ENCODE data around the gene LYRM9. TPM values are rescaled to one million over a fixed set of nuclear protein-coding genes. Genes with fewer than 3 reads are reported as not detected.

The LYRM9 gene
- total and polyA plus RNA-seq, 2 experiments from 2014 or later, result 14.6 to 15.4 TPM

- no peak overlapping the region for H3K27ac ChIP-seq
- H3K9me3 ChIP-seq (ENCODE audit: low read depth), result no peaks in the 10 kb centered on the region
- H3K4me1 ChIP-seq (ENCODE audit: low read depth), result peaks cover 14% of the 10 kb centered on the region
- DNase-seq (ENCODE audit: low read depth in 1 of 2, low spot score in 1 of 2), result no peak
- H3K27me3 ChIP-seq, result no peaks in the 10 kb centered on the region
- TF ChIP-seq CTCF (IDR thresholded peaks at IDR 0.05; ENCODE audit: low read depth, low read length), result no peak
- H3K36me3 ChIP-seq, result no peaks in the 10 kb centered on the region
- H3K4me3 ChIP-seq, result no peak overlapping the region
Observed at GRCh38 chr17:27938241-27938640, 45.1 kb upstream of the LYRM9 start.

- Histone ChIP-seq H3K4me1 (ENCODE audit: low read depth) (peaks cover 14% of the 10 kb centered on the region), H3K36me3 (no peaks in the 10 kb centered on the region), H3K4me3 (no peak overlapping the region), H3K9me3 (ENCODE audit: low read depth) (no peaks in the 10 kb centered on the region), H3K27ac (no peak overlapping the region), H3K27me3 (no peaks in the 10 kb centered on the region)
- DNase-seq (ENCODE audit: low read depth in 1 of 2, low spot score in 1 of 2), result no peak
- no peak for TF ChIP-seq CTCF (IDR thresholded peaks at IDR 0.05; ENCODE audit: low read depth, low read length)
Observed at GRCh38 chr17:27937025-27937546, 43.9 kb upstream of the LYRM9 start.

DNA sequence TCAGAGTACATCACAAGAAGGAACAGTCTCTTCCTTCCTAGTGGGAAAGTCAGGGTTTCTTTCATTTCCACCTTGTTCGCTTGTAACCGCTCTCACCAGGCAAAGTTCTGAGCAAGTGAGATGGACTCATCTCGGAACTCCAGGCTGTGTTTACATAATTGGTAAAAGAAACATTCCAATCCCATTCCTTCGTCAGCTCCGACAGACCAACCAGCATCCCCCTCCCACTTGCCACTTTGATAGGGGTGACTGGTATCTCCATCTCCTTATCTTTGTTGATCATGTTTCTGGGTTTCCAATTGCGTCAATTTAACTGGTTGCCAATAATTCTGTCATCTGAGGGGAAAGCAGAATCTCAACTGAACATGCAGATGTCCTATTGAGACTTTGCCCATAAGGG is 36.8 kb upstream of the LYRM9 start:
- no peaks in the 10 kb centered on the region for H3K36me3 ChIP-seq
- H3K4me3 ChIP-seq, result no peak overlapping the region
- H3K9me3 ChIP-seq (ENCODE audit: low read depth), result no peaks in the 10 kb centered on the region
- H3K27ac ChIP-seq, result no peak overlapping the region
- peak in 1 of 2 donors; percentile 3 for DNase-seq (ENCODE audit: low read depth in 1 of 2, low spot score in 1 of 2)
- peaks cover 6% of the 10 kb centered on the region for H3K4me1 ChIP-seq (ENCODE audit: low read depth)
- H3K27me3 ChIP-seq, result no peaks in the 10 kb centered on the region
- TF ChIP-seq CTCF (IDR thresholded peaks at IDR 0.05; ENCODE audit: low read depth, low read length), result no peak

DNA sequence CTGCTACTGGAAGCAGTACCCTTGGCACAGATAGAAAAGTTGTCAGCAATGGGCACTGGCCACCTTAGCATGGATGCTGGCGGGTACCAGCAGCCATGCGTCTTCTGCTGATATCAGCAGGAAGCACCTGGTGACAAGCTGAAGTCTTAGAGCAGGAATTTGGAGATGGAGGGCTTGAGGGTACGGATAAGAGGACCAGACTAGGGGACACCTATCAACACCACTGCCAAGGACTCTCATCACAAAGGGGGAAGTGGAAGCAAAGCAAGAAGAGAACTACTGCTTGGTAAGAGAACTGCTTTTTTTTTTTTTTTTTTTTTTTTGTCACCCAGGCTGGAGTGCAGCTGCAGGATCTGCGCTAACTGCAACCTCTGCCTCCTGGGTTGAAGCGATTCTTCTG is 35.4 kb upstream of the LYRM9 start:
- Histone ChIP-seq H3K36me3 (no peaks in the 10 kb centered on the region), H3K4me3 (no peak overlapping the region), H3K4me1 (ENCODE audit: low read depth) (peaks cover 6% of the 10 kb centered on the region), H3K27ac (no peak overlapping the region), H3K27me3 (no peaks in the 10 kb centered on the region), H3K9me3 (ENCODE audit: low read depth) (no peaks in the 10 kb centered on the region)
- no peak for DNase-seq (ENCODE audit: low read depth in 1 of 2, low spot score in 1 of 2)
- TF ChIP-seq CTCF (IDR thresholded peaks at IDR 0.05; ENCODE audit: low read depth, low read length), result no peak

GRCh38 chr17:27927781-27928180 is 34.6 kb upstream of the LYRM9 start:
- no peak for TF ChIP-seq CTCF (IDR thresholded peaks at IDR 0.05; ENCODE audit: low read depth, low read length)
- Histone ChIP-seq H3K27ac (no peak overlapping the region), H3K4me3 (no peak overlapping the region), H3K9me3 (ENCODE audit: low read depth) (no peaks in the 10 kb centered on the region), H3K27me3 (no peaks in the 10 kb centered on the region), H3K4me1 (ENCODE audit: low read depth) (peaks cover 6% of the 10 kb centered on the region), H3K36me3 (no peaks in the 10 kb centered on the region)
- no peak for DNase-seq (ENCODE audit: low read depth in 1 of 2, low spot score in 1 of 2)

- no peak overlapping the region for H3K4me3 ChIP-seq
Observed at GRCh38 chr17:27921599-27921998, 28.4 kb upstream of the LYRM9 start.

More at GRCh38 chr17:27921599-27921998, 28.4 kb upstream of the LYRM9 start:
- DNase-seq (ENCODE audit: low read depth in 1 of 2, low spot score in 1 of 2), result no peak
- Histone ChIP-seq H3K36me3 (no peaks in the 10 kb centered on the region), H3K27ac (no peak overlapping the region), H3K4me1 (ENCODE audit: low read depth) (no peaks in the 10 kb centered on the region), H3K9me3 (ENCODE audit: low read depth) (no peaks in the 10 kb centered on the region), H3K27me3 (peaks cover 20% of the 10 kb centered on the region)
- TF ChIP-seq CTCF (IDR thresholded peaks at IDR 0.05; ENCODE audit: low read depth, low read length), result no peak
